GM19397 (cell line): ENCODE measurements around the gene BTNL3.
"Not testable (repeated sequence)": the region's sequence is repeated elsewhere in the genome, so short reads cannot be mapped to it uniquely, and the experiment has no call there.

Source experiments
- ATAC-seq: cut with Tn5 transposase; IDR thresholded peaks from one replicate; pipeline ENCODE4 v1.9.1; 2021; ENCODE audit warnings: mild to moderate bottlenecking, moderate library complexity; ENCODE audit not compliant: unreplicated experiment

The BTNL3 gene

GRCh38 chr5:181045316-181045715 is 56.7 kb downstream of the BTNL3 start:
- ATAC-seq, result no peak

- not testable (repeated sequence) for ATAC-seq
Observed at GRCh38 chr5:181045857-181046256, 57.2 kb downstream of the BTNL3 start.

- no peak for ATAC-seq
Observed at GRCh38 chr5:181047288-181047687, 58.6 kb downstream of the BTNL3 start.

- ATAC-seq, result no peak
Observed at GRCh38 chr5:181047921-181048320, 59.3 kb downstream of the BTNL3 start.

- no peak for ATAC-seq
Observed at GRCh38 chr5:181050016-181050415, 61.4 kb downstream of the BTNL3 start.

- ATAC-seq, result no peak
Observed at GRCh38 chr5:181051841-181052671, 63.4 kb downstream of the BTNL3 start.

- no peak for ATAC-seq
Observed at GRCh38 chr5:181052672-181053487, 64.2 kb downstream of the BTNL3 start.

GRCh38 chr5:181053488-181054121 is 65.0 kb downstream of the BTNL3 start:
- no peak for ATAC-seq

- no peak for ATAC-seq
Observed at GRCh38 chr5:181054138-181054537, 65.5 kb downstream of the BTNL3 start.

- ATAC-seq, result no peak
Observed at GRCh38 chr5:181054871-181055459, 66.3 kb downstream of the BTNL3 start.
